ENCODE results near the gene MCF2L.

The MCF2L gene

GRCh38 chr13:112958127-112958989, 10.7 kb upstream of the MCF2L start:
- DNase-seq (ENCODE audit: low read depth, low spot score), result no peak
- no peak overlapping the region for H3K4me3 ChIP-seq (ENCODE audit: low read depth, low read length)
- in situ Hi-C loops (cut with HindIII; ENCODE audit: low sequenced_read_pairs), result no loop called here
- no peak for TF ChIP-seq CTCF (IDR thresholded peaks at IDR 0.05; ENCODE audit: low read depth, low read length)

- in situ Hi-C loops (cut with HindIII; ENCODE audit: low sequenced_read_pairs), result no loop called here
- DNase-seq (ENCODE audit: low read depth, low spot score), result no peak
- no peak overlapping the region for H3K4me3 ChIP-seq (ENCODE audit: low read depth, low read length)
- TF ChIP-seq CTCF (IDR thresholded peaks at IDR 0.05; ENCODE audit: low read depth, low read length), result no peak
Measured at GRCh38 chr13:112959206-112959605, 9.8 kb upstream of the MCF2L start.

- in situ Hi-C loops (cut with HindIII; ENCODE audit: low sequenced_read_pairs), result no loop called here
- H3K4me3 ChIP-seq (ENCODE audit: low read depth, low read length), result no peak overlapping the region
- DNase-seq (ENCODE audit: low read depth, low spot score), result no peak
- no peak for TF ChIP-seq CTCF (IDR thresholded peaks at IDR 0.05; ENCODE audit: low read depth, low read length)
Measured at GRCh38 chr13:112959701-112960542, 9.1 kb upstream of the MCF2L start.

DNA sequence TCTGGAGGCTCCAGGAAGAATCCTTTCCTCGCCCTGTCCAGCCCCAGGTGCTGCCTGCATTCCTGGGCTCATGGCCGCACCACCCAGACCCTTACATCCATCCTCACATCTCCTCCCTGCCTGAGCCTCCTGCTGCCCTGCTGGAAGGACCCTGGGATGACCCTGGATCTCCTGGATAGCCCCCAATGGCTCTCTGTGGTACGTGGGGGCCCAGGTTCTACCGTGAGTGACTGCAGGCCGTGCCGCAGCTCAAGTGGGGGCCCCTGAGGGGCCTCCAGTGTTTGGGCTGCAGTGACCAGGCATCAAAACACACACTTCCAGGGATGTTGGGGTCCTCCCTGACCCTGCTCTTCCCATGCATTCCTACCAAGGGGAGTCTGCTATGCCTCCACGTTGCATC, 8.3 kb upstream of the MCF2L start:
- H3K4me3 ChIP-seq (ENCODE audit: low read depth, low read length), result no peak overlapping the region
- no peak for TF ChIP-seq CTCF (IDR thresholded peaks at IDR 0.05; ENCODE audit: low read depth, low read length)
- in situ Hi-C loops (cut with HindIII; ENCODE audit: low sequenced_read_pairs), result no loop called here
- DNase-seq (ENCODE audit: low read depth, low spot score), result no peak

- no peak overlapping the region for H3K4me3 ChIP-seq (ENCODE audit: low read depth, low read length)
- no peak for DNase-seq (ENCODE audit: low read depth, low spot score)
- in situ Hi-C loops (cut with HindIII; ENCODE audit: low sequenced_read_pairs), result no loop called here
- TF ChIP-seq CTCF (IDR thresholded peaks at IDR 0.05; ENCODE audit: low read depth, low read length), result no peak
Measured at GRCh38 chr13:112961457-112962369, 7.3 kb upstream of the MCF2L start.

DNA sequence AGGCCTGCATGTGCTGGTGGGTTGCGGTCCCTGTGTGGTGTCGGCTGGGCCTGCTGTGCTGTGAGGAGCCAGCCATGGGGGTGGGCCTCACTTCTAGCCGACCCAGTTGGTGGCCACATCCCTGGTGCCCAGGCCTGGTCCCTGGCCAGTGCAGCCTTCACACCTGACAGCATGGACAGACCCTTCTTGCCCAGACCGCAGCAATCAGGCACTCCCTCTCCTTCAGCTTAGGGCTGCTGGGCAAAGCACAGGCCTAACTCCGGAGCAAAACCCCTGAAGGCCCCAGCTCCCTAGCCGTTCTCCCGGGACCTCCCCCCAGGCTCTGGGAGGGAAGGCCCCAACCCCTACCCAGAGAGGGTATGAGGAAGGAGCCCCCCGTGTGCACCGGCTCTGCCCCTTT, 6.6 kb upstream of the MCF2L start:
- no peak overlapping the region for H3K4me3 ChIP-seq (ENCODE audit: low read depth, low read length)
- in situ Hi-C loops (cut with HindIII; ENCODE audit: low sequenced_read_pairs), result no loop called here
- no peak for TF ChIP-seq CTCF (IDR thresholded peaks at IDR 0.05; ENCODE audit: low read depth, low read length)
- DNase-seq (ENCODE audit: low read depth, low spot score), result no peak

Measured in astrocyte of the spinal cord (primary cell).